ENCODE data around the gene C16orf74.

The C16orf74 gene

DNA sequence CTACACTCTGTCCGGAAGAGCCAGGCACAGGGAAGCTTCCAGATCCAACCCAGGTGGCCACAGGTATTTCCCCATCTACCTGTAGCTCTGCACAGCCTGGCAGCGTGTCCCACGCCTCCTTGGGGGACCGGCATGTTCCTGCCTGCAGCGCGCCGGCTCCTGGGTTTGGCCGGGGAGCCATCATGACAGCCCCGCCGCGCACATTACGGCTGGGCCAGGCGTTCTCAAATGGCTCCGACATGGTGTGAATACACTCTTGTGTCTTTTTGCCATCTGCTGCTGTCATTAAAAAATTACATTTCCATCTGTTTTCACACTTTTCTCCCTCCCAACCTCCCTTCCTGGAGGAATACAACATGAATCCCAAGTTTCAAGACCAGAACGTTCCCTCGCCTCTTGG lies 54.1 kb downstream of the C16orf74 start:
- no peak for DNase-seq (ENCODE audit: low spot score)

GRCh38 chr16:85695196-85696128 lies 55.4 kb downstream of the C16orf74 start:
- DNase-seq (ENCODE audit: low spot score): no peak

GRCh38 chr16:85690469-85691064 lies 60.3 kb downstream of the C16orf74 start:
- DNase-seq (ENCODE audit: low spot score): no peak

- no peak for DNase-seq (ENCODE audit: low spot score)
Observed at GRCh38 chr16:85689950-85690320, 61.0 kb downstream of the C16orf74 start.

DNA sequence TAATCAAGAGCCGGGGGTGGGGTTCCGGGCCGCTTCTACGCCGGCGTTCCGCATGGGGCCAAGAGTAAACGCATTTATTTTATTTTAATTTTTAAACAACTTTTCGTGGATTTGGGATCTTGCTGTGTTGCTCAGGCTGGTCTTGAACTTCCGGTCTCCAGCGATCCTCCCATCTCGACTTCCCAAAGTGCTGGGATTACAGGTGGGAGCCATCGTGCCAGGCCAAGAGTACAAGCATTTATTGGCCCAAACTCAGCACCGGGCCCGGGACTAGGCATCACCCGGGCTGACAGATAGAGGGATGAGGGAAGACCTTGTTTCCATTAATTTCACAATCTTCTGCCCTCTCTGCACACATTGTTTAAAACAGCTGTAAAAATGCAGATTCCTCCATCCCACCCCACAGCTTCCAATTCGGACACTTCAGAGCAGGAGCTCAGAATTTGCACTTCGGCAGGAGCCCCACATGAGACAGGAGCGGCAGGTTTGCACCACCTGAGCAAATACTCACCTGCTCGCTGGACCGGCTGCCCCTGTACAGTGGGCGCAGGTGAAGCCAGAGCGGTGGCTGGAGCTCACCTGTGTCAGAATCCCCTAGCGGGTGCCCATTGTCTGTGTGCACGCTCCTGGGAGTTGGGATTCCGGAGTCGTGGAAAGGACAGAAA lies 61.5 kb downstream of the C16orf74 start:
- no peak for DNase-seq (ENCODE audit: low spot score)

DNA sequence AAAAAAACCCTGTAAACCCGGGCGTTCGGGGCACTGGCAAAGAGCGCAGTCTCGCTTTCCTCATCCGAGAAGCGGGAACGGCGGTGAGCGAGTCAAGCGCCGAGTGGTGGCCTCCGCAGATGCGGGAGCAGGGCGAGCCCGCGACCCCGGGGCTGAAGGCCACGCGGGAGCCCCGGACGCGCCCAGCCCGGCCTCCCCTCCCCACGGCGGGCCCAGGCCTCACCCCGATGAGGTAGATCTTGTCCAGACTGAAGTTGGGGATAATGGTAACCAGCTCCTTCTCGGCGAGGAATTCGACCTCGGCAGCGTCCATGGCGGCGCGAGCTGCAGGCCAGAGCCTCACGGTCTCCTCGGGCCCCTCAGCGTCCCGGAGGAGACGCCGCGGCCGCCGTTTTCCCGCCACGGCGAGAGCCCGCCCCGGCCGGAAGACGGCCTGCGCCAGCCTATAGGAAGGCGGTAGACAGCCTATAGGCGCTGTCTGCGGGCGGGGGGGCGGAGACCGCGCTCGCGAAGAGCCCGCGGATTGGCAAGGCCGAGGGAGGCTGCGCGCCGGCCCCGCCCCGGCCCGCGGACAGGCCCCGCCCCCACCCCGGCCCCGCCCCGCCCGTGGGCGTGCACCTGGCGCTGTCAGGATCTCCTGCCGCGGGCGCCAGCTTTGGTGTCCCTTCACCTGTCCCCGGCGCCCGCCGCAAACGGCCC lies 62.2 kb downstream of the C16orf74 start, which contains the start of gene GINS2:
TSS of gene GINS2 (minus strand) at position 369 of the 699 bp plus-strand sequence. CDS start at position 313, 56 bp downstream.
- peak; percentile 100 for DNase-seq (ENCODE audit: low spot score)

DNA sequence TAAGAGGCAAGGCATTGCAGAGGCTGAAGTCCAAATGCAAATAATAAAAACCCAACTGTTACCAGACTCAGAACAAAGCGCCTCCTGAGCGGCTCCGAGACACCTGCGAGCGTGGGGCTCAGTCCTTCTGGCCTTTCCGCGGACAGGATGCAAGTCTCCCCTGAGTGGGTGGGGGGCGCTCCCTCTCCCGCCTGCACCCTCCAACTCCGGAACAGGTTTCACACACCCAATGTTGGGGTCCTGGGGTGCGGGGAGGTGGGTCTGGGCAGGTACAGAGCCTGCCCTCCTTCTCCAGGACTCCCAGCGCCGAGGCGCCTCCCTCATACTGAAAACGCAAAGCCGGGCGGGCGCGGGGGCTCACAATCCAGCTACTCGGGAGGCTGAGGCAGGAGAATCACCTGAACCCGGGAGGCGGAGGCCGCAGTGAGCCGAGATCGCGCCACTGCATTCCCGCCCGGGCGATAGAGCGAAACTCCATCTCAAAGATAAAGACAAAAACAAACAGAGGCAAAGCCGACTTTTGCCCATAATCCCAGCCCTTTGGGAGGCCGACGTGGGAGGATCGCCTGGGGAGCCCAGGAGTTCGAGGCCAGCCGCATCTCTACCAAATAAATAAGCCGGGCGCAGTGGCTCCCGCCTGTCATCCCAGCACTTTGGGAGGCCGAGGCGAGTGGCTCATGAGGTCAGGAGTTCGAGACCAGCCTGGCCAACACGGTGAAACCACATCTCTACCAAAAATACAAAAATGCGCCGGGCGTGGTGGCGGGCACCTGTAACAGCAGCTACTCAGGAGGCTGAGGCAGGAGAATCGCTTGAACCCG lies 63.0 kb downstream of the C16orf74 start:
- no peak for DNase-seq (ENCODE audit: low spot score)

DNA sequence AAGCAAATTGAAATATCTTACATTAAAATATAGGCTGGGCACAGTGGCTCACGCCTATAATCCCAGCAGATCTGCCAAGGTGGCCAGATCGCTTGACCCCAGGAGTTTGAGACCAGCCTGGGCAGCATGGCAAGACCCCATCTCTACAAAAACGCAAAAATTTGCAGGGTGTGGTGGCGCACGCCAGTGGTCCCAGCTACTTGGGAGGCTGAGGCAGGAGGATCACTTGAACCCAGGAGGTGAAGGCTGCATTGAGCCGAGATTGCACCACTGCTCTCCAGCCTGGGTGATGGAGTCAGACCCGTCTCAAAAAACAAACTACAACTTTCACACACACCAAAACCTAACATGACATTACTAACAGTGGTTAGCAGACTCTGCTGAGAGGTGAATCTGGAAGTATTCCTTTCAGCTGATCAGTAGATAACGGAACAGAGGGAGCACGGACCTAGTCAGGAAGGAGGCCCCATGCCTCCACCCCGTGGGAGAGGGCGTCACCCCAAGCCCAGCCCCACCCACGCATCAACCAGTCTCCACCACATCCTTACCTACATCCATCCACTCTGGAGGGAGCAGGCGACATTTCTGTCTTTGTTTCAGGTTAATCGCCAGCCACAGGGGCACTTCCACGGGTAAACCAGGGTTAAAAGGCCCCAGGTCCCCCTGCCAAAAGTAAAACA lies 63.8 kb downstream of the C16orf74 start:
- DNase-seq (ENCODE audit: low spot score): no peak

DNA sequence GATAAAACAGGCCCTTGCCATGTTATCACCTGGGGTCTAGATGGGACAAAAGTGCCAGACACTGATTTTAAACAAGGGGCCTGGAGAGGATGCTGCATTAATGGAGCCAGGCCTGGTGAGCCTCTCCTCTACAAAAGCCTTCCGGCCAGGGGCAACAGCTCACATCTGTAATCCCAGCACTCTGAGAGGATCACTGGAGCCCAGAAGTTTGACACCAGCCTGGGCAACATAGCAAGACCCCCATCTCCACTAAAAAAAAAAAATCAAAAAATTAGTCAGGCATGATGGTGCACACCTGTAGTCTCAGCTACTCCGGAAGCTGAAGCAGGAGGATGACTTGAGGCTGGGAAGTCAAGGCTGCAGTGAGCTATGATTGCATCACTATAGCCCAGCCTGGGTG lies 65.6 kb downstream of the C16orf74 start:
- DNase-seq (ENCODE audit: low spot score): no peak

DNA sequence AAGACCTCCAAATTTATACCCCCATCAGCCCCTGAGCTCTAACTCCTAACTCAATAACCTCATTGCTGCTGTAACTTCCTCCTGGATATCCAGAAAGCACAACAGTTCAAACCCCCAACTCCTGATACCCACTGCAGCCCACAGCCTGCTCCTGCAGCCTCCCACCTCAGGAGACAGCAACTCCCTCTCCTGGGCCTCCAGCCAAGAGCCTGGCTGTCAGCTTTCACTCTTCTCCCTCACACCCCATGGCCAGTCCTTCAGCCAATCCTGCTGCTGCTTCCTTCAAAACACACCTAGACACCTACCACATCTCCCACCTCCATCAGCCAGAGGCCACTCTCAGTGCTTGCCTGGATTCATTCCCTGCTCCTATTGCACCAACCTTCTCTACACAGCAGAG lies 67.5 kb downstream of the C16orf74 start:
- DNase-seq (ENCODE audit: low spot score): no peak

- DNase-seq (ENCODE audit: low spot score): no peak
Observed at GRCh38 chr16:85682516-85682915, 68.4 kb downstream of the C16orf74 start.

- no peak for DNase-seq (ENCODE audit: low spot score)
Observed at GRCh38 chr16:85681255-85681654, 69.6 kb downstream of the C16orf74 start.

DNA sequence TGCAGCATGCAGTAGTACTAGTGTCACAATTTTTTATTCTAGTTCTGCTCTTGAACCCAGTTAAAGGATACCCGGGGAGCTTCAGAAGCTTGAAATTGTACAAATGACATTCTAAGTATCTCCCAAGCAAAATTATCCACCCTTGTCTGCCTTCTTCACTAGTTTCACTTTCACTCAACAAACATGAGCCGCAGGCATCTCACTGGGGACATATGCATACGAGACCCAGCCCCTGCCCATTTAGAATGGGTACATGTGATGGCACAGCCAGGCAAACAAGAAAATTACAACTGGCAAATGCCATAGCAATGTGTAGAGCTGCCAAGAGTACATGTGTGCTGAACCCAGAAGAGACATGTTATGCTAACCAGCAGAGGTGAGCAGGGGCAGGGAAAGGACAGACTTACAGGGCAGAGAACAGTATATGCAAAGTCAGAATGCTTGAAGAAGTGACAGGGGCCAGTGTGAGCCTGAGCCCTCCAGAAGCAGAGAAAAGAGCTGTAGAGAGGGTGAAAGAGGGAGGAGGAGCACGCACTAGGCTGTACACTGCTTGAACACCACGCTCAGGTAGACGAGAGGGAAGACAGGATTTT lies 70.4 kb downstream of the C16orf74 start:
- no peak for DNase-seq (ENCODE audit: low spot score)

- no peak for DNase-seq (ENCODE audit: low spot score)
Observed at GRCh38 chr16:85679870-85680269, 71.0 kb downstream of the C16orf74 start.

GRCh38 chr16:85678821-85679220 lies 72.1 kb downstream of the C16orf74 start:
- no peak for DNase-seq (ENCODE audit: low spot score)

GRCh38 chr16:85678016-85678415 lies 72.9 kb downstream of the C16orf74 start:
- no peak for DNase-seq (ENCODE audit: low spot score)

DNA sequence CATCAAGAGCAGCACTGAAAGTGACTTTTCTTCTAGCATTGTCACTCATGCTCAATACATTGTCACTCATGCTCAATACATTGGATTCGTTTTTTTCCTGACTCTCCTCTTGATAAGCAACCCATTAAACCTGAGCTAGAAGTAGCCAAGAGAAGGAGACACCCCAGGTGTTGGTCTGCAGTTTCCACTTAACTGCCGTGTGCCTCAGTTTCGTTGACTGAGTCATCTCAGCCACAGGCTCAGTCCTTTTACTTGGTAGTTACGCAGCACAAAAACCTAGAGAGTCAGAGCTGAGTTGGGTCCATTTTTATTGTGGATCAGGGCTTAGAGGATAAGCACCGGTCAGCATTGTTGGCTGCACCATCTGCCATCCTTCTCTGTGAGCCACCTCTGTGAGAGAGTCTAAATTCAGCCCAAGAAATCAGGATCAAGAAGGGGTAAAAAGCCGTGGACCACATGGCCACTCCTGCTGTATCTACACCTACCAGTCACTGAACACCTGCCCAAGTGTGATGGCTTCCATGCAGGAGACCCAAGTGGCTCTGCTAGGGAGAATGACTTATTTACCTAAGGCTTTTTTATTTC lies 73.4 kb downstream of the C16orf74 start:
- no peak for DNase-seq (ENCODE audit: low spot score)

- no peak for DNase-seq (ENCODE audit: low spot score)
Observed at GRCh38 chr16:85676466-85676865, 74.4 kb downstream of the C16orf74 start.

GRCh38 chr16:85675251-85675874 lies 75.5 kb downstream of the C16orf74 start:
- DNase-seq (ENCODE audit: low spot score): no peak

DNA sequence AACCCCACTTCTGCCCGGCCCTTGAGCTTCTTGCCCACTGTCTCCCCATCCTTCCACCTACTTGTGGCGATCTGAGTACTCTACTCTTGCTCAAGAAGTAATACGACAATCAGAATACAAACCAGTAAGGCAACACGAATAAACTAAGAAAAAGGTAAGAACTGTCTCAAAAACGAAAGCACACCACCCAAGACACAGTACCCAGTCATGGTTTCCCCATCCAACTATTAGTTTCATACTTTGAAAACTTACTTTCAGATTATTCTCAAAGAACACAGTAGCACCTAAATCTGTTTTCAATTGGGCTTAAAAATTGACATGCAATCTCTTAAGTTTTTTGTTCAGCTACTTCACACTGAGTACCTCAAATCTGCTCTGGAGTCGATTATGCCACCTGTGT lies 76.1 kb downstream of the C16orf74 start:
- DNase-seq (ENCODE audit: low spot score): no peak

All from iPS-NIHi11 (cell line).